IPS DF 4.7 (cell line): Measurements from ENCODE around the gene PDE11A.
"Not testable (repeated sequence)": the region's sequence is repeated elsewhere in the genome, so short reads cannot be mapped to it uniquely, and the experiment has no call there.

Source experiments
- DNase-seq: peaks from one replicate; pipeline ENCODE4 v3.0.0-alpha.2; 2013; ENCODE audit warnings: low spot score; ENCODE audit errors: extremely low read depth

The PDE11A gene

DNA sequence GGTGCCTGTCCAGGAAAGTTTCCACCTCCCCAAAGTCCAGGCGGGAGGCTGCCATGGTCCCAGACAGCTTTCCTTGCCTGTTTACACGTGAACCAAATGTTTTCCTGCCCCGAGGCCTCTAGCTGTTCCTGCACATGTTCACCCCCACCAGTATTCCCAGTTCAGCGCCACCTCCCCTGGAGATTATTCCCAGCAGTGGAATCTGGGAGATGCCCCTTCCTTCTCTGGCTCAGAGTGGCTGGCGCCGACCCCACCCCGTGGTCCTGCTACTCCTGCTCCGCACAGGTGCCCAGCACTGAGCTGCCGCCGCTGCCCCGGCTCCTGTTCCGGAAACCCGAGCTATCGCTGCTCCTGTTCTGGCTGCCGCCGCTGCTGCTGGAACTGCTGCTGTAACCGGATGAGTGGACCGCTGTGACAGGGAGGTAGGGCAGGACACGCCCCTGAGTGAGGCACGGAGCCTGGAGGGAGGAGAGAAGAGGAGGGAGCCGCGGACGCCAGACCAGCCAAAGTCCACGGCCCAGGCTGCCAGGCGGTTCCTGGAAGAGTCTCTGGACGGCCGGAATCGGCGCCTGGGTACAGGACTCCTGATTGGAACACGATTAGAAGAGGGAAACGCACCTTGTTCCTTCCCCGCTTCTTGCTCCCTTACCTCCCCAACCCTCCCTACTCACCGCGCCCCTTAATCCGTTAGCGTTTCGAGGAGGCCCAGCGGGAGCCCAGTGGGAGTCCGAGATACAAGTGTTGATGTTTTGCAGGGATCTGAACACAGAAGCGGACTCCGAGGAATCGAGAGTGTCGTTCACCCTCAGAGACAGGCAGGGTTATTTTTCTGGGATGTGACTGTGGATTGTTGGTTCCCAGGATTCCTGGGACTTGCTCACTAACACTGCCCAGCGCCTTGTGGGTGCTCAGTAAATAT is at the start of gene PDE11A:
PDE11A (minus strand) TSS at position 395 of the 919 bp plus-strand sequence; CDS start at position 55, 340 bp downstream.
- peak; percentile 60 for DNase-seq

DNA sequence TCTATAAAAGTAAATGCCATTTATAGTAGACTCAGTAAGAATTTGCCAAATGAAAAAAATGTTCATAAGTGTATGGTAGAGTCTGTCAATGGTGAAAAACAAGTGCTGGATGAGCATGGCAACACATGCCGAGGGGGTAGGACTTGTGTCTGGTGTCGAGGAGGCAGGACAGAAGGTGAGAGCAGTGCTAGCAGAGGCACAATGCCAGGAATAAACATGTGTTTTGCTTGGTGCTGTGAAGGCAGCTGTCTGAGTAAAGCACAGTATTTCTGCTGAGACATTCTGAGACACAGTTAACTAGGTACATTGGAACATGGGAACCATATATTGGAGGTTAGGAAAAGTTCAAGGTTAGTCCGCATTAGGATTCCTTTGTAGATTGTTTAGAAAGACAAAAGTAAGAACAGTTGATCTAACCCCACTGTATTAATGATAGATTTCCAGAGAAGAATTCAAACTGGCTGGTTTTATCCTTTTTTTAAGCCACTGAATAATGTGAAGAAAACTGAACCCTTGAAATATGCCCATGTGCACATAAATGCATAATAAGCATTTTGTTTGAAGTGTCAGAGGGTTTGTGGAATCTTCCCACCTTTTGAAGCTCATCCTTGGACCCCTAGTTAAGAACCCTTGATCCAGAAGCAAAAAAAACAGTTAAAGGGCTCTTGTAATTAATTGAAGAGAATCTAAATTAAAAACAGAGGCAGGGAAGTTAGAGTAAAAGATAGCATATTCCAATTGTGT is 46.8 kb upstream of the PDE11A start:
- DNase-seq, result no peak

- DNase-seq, result no peak
These were observed 45.1 kb upstream of the PDE11A start for GRCh38 chr2:178117725-178118124.

- no peak for DNase-seq
These were observed 42.7 kb upstream of the PDE11A start for GRCh38 chr2:178115271-178115670.

- no peak for DNase-seq
These were observed 41.9 kb upstream of the PDE11A start for GRCh38 chr2:178114462-178114861.

DNA sequence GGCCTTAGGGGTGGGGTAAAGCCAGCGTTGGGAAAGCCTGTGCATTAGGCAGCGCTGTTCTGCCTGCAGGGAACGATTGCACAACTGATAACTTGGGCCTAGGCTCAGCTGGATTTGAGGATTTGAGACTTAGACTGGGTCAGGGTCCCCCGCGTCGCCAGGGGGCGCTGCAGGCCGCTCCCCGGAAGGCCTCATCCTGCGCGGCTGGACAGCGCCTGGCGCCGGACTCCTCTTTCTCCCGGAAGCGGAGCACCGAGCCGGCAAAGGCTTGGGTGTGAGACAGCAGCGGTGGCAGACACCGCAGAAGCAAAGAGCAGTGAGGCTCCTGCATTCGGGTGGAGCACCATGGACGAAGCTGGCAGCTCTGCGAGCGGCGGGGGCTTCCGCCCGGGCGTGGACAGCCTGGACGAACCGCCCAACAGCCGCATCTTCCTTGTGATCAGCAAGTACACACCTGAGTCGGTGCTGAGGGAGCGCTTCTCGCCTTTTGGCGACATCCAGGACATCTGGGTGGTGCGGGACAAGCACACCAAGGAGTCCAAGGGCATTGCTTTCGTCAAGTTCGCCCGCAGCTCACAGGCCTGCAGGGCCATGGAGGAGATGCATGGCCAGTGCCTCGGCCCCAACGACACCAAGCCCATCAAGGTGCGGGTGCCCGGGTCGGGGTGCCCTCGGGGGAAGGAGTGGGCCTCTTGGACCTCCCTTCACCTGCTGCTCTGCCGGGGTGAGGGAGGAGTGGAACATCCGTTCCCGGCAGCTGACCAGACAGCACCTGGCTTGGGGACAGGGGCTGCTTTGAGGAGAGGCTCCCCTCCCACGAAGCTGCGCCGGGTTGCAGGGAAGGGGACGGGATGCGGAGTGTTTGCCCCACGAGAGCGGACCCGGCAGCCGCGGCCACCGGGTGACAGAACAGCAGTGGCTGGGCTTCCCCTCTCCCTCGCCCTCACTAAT is 39.9 kb upstream of the PDE11A start, which contains the start of gene RBM45:
RBM45 (plus strand) TSS at position 236 of the 951 bp plus-strand sequence; CDS start at position 346, 110 bp downstream.
- peak; percentile 62 for DNase-seq

- DNase-seq, result no peak
These were observed 39.2 kb upstream of the PDE11A start for GRCh38 chr2:178111743-178112142.

DNA sequence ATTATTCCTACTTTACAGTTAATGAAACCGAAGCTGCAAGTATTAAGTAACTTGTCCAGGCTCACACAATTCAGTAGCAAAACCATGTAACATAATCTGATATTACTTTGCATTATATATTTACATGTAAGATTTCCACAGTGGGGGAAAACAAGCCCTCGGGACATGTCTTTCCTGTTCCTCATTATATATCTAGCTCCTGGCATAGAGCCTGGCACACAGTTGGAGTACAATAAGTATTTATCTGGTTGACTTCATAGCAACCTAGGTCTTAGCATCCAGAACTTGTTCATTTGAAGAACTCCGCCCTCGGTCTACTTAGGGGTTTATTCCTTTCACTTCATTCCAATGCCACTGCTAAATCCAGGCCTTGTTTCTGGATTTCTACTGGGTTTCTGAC is 38.1 kb upstream of the PDE11A start:
- DNase-seq, result no peak

DNA sequence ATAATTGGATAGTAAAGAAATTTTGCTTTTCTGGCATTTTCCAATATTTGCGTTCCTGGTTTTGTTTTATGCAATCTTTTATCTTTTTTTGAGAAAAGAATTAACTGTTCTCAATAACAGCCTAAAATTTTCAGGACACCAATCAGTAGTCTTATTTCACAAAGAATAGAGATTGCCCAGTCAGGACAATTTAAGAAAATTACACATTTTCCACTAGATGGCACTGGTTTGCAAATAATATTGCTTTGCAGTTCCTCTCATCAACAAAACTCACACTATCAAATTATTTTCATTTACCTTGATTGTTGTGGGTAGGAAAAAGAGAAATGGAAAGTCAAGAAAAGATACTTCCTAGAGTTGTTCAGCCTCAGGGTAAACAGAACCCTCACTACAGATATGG is 37.2 kb upstream of the PDE11A start:
- DNase-seq, result no peak

- no peak for DNase-seq
These were observed 35.6 kb upstream of the PDE11A start for GRCh38 chr2:178108176-178108575.

- no peak for DNase-seq
These were observed 33.5 kb upstream of the PDE11A start for GRCh38 chr2:178106053-178106452.

GRCh38 chr2:178105566-178105965 is 33.0 kb upstream of the PDE11A start:
- DNase-seq, result no peak

GRCh38 chr2:178101321-178102079 is 28.9 kb upstream of the PDE11A start:
- DNase-seq, result no peak

- no peak for DNase-seq
These were observed 20.9 kb upstream of the PDE11A start for GRCh38 chr2:178093471-178093870.

- DNase-seq, result no peak
These were observed 16.2 kb upstream of the PDE11A start for GRCh38 chr2:178088774-178089270.

- DNase-seq, result no peak
These were observed 11.7 kb upstream of the PDE11A start for GRCh38 chr2:178084273-178084672.

- DNase-seq, result no peak
These were observed 9.9 kb upstream of the PDE11A start for GRCh38 chr2:178082408-178083045.

GRCh38 chr2:178079279-178079678 is 6.7 kb upstream of the PDE11A start:
- not testable (repeated sequence) for DNase-seq

DNA sequence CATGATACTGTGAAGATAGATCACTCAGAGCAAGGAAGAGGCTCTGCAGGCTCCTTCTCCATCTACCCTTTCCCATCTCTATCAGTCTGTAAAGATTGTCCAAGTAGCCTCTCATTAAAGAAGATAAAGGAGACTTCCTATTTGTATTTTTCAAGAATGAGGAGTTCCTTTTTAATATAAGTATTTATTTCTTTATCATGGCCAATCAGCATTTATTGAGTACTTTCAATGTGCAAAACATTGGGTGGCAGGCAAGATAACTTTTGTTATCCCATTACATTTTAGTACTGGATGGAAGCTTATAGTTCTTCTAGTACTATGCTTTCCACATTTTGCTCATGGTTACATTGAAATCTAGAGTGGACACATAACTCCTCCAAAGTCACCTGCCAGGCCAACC is 3.6 kb upstream of the PDE11A start:
- no peak for DNase-seq

DNA sequence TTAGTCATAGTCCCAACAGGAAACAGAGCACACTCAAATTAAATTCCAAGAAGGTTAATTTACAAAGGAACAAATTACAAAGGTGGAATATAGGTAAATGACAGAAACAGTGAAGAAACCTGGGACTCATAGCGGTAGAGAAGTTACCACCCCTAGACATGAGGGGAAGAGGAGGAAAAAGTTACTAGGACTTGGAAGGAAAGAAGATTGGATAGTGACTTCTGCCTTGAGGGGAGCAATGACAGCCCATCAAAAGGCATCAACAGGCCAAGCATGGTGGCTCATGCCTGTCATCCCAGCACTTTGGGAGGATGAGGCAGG is 2.4 kb upstream of the PDE11A start:
- no peak for DNase-seq
